HepG2 (cell line): Measurements from ENCODE around the gene SLC26A9. TPM values are rescaled to one million over a fixed set of nuclear protein-coding genes. Genes with fewer than 3 reads are reported as not detected.
"Not testable (repeated sequence)": the region's sequence is repeated elsewhere in the genome, so short reads cannot be mapped to it uniquely, and the experiment has no call there.

Experiments used
- ATAC-seq: fragments of 200-7000 bp; cut with Tn5 transposase; 3 replicates; pipeline ENCODE4 v1.9.1; 2020; ENCODE audit warnings: mild to moderate bottlenecking, moderate library complexity
- BruUV-seq: library from RNA; stranded (reverse); fragments of 400-500 nt; replicated peaks from 2 replicates; lab custom pipeline; 2021; lab: Mats Ljungman, UMichigan
- CTCF ChIA-PET: fragments of 300-600 bp; formaldehyde crosslinking; extraction: SDS; loops from one replicate; lab custom pipeline; 2021; ENCODE audit warnings: low total read pairs, inconsistent platforms, low intra/inter-chr PET ratio; lab: Yijun Ruan, JAX
- POLR2A ChIA-PET: fragments of 350-600 bp; sonication (Branson Sonifier 250); formaldehyde crosslinking; loops from one replicate; lab custom pipeline; 2020; ENCODE audit warnings: antibody characterized with exemption, inconsistent platforms; lab: Yijun Ruan, JAX
- DNase-seq: peaks from one replicate; pipeline ENCODE4 v3.0.0-alpha.2; 2015; ENCODE audit warnings: low spot score
- FAIRE-seq: peaks from 3 replicates; lab custom pipeline; 2011; peaks lifted over from hg19 to GRCh38; lab: Jason Lieb, UNC
- H2AFZ ChIP-seq: one replicate; pipeline ENCODE4 v1.6.1; 2011; ENCODE audit warnings: low read length, inconsistent platforms
- H3K27ac ChIP-seq: fragments of 300-600 bp; 3 replicates; pipeline ENCODE4 v1.8.0; 2011; ENCODE audit warnings: mixed run types, mild to moderate bottlenecking, mixed read lengths, low read length, inconsistent platforms; ENCODE audit not compliant: insufficient read depth; ENCODE audit errors: extremely low read length
- H3K27me3 ChIP-seq, 2 experiments: fragments of 200-600 bp in 1 of 2; 2 replicates in 1 of 2; 3 replicates in 1 of 2; pipeline versions ENCODE4 v1.6.0 to v1.8.0; 2011; ENCODE audit warnings: low read length in 2 of 2, mild to moderate bottlenecking in 2 of 2, moderate library complexity in 2 of 2, inconsistent platforms in 1 of 2; ENCODE audit not compliant: insufficient read depth in 2 of 2, control insufficient read depth in 1 of 2
- H3K36me3 ChIP-seq, 2 experiments: fragments of 200-600 bp in 1 of 2; replicated peaks in 1 of 2; 2 replicates in 1 of 2; 3 replicates in 1 of 2; pipeline versions ENCODE4 v1.5.1 to v1.8.0; 2011; ENCODE audit warnings: low read length in 2 of 2, inconsistent platforms in 1 of 2; ENCODE audit not compliant: insufficient read depth in 2 of 2, control insufficient read depth in 1 of 2
- H3K4me1 ChIP-seq: 2 replicates; pipeline ENCODE4 v1.5.1; 2012; ENCODE audit warnings: low read length, inconsistent platforms; ENCODE audit not compliant: insufficient read depth
- H3K4me2 ChIP-seq: 2 replicates; pipeline ENCODE4 v1.6.0; 2011; ENCODE audit warnings: low read depth, low read length, inconsistent platforms
- H3K4me3 ChIP-seq, 3 experiments: fragments of 200-600 bp in 1 of 3; sonication (generic), shearing (Covaris generic) in 1 of 3; replicated peaks in 1 of 3; 2 replicates each; pipeline ENCODE4 v1.5.1; 2011 to 2016; ENCODE audit warnings: low read length in 3 of 3, inconsistent platforms in 2 of 3, low read depth in 2 of 3, mild to moderate bottlenecking in 2 of 3, control low read depth in 1 of 3, mixed read lengths in 1 of 3; ENCODE audit not compliant: insufficient read depth in 1 of 3
- H3K79me2 ChIP-seq: one replicate; pipeline ENCODE4 v1.6.1; 2011; ENCODE audit warnings: low read length, inconsistent platforms; ENCODE audit not compliant: insufficient read depth
- H3K9ac ChIP-seq: 2 replicates; pipeline ENCODE4 v1.6.0; 2011; ENCODE audit warnings: mild to moderate bottlenecking, low read depth, low read length, inconsistent platforms; ENCODE audit not compliant: insufficient read depth
- H3K9me3 ChIP-seq: 2 replicates; pipeline ENCODE4 v1.5.1; 2012; ENCODE audit warnings: mild to moderate bottlenecking, low read length
- H4K20me1 ChIP-seq: 2 replicates; pipeline ENCODE4 v1.6.0; 2011; ENCODE audit warnings: inconsistent platforms, mild to moderate bottlenecking, low read length, moderate library complexity; ENCODE audit not compliant: insufficient read depth
- FOXO1 ChIP-seq: sonication (generic); formaldehyde crosslinking; IDR thresholded peaks from 2 replicates; pipeline ENCODE4 v1.4.0; 2020; ENCODE audit warnings: missing genetic modification reagents
- MAFF ChIP-seq: IDR thresholded peaks from 2 replicates; pipeline ENCODE4 v1.6.1; 2011; ENCODE audit warnings: low read depth, low read length, improper control_type of control experiment
- MNT ChIP-seq: fragments of 450-650 bp; IDR thresholded peaks from 2 replicates; pipeline ENCODE4 v1.6.1; 2016
- ZBTB40 ChIP-seq, 2 experiments: fragments of 450-650 bp in 1 of 2; sonication (generic) in 1 of 2; formaldehyde crosslinking in 1 of 2; IDR thresholded peaks; 2 replicates each; pipeline versions ENCODE4 v1.6.1 to v1.8.0; 2016 to 2022; ENCODE audit warnings: antibody characterized with exemption in 1 of 2, mild to moderate bottlenecking in 1 of 2, missing genetic modification reagents in 1 of 2
- ZNF362 ChIP-seq: sonication (generic); formaldehyde crosslinking; IDR thresholded peaks from 2 replicates; pipeline ENCODE4 v1.4.0; 2020; ENCODE audit warnings: missing genetic modification reagents, mild to moderate bottlenecking, borderline replicate concordance
- in situ Hi-C: cut with HindIII; loops from 2 replicates; pipeline ENCODE4 v1.10.0; 2017; ENCODE audit warnings: low pct_unique_long_range_greater_than_20kb; ENCODE audit not compliant: extremely low pct_ligation_motif_present
- intact Hi-C: fragments of 100-400 bp; cut with micrococcal nuclease; formaldehyde crosslinking; loops from one replicate; pipeline ENCODE4 v1.10.0; 2022; ENCODE audit not compliant: unreplicated experiment
- polyA plus RNA-seq, 8 experiments: library from polyadenylated mRNA; depleted of rRNA in 3 of 8; stranded (reverse) in 7 of 8; unstranded in 1 of 8; fragments of >200 nt; fragmentation: Illumina TruSeq in 4 of 8; extraction: Trizol in 4 of 8; gene quantifications; 2 replicates each; pipeline versions ENCODE4 v1.2.1 to v1.2.3, GENCODE V29; 2011 to 2016; ENCODE audit warnings: low read depth in 4 of 8, missing spikeins in 1 of 8, mixed read lengths in 1 of 8; ENCODE audit not compliant: insufficient read depth in 1 of 8
- total RNA-seq, 5 experiments: library from RNA; depleted of rRNA; stranded (reverse); fragments of >200 nt; fragmentation: Illumina TruSeq; extraction: Trizol; gene quantifications; 2 replicates each; pipeline ENCODE4 v1.2.3, GENCODE V29; 2016; ENCODE audit warnings: low read depth in 1 of 5

SLC26A9 gene
- total and polyA plus RNA-seq, 2 of the 13 experiments (the other 11 are each of a cell fraction or from before 2014, with no cell fraction given), result 0.11 to 0.15 TPM

- TF ChIP-seq ZBTB40 (IDR thresholded peaks at IDR 0.05) (no peak), ZBTB40 (CRISPR knock-in tag; IDR thresholded peaks at IDR 0.05) (no peak), FOXO1 (CRISPR knock-in tag) (no peak), ZNF362 (CRISPR knock-in tag) (no peak), MNT (no peak), MAFF (no peak)
Observed at GRCh38 chr1:205878026-205878425, 65.2 kb downstream of the SLC26A9 start (continued).

GRCh38 chr1:205873148-205873547 lies 70.1 kb downstream of the SLC26A9 start:
- DNase-seq, H3K9me3 ChIP-seq, H3K79me2 ChIP-seq, H3K27me3 ChIP-seq, H3K9ac ChIP-seq, ATAC-seq, H4K20me1 ChIP-seq, H2AFZ ChIP-seq, FAIRE-seq, BruUV-seq, in situ Hi-C loops, H3K4me1 ChIP-seq, CTCF ChIA-PET, POLR2A ChIA-PET, H3K27ac ChIP-seq, H3K4me3 ChIP-seq, H3K36me3 ChIP-seq, intact Hi-C loops, H3K4me2 ChIP-seq: not testable (repeated sequence)
